NOMO-1 treated with dmso at 0.1 percent for 144 hours (cell line): Measurements from ENCODE around the gene CDCA3.
"Not testable (repeated sequence)": the region's sequence is repeated elsewhere in the genome, so short reads cannot be mapped to it uniquely, and the experiment has no call there.

Source experiments
- DNase-seq: peaks from one replicate; lab custom pipeline; 2025; ENCODE audit not compliant: unreplicated experiment; lab: John Stamatoyannopoulos, UW

Gene CDCA3

GRCh38 chr12:6851153-6851920, at the start of gene CDCA3:
CDCA3 (minus strand) TSS chr12:6851286; CDS start chr12:6850952, 334 bp downstream.
- DNase-seq, result peak; percentile 98

- no peak for DNase-seq
Observed at GRCh38 chr12:6899837-6900519, 48.9 kb upstream of the CDCA3 start.

GRCh38 chr12:6899427-6899826, 48.3 kb upstream of the CDCA3 start:
- DNase-seq, result no peak

GRCh38 chr12:6896846-6897435, 45.9 kb upstream of the CDCA3 start:
- no peak for DNase-seq

- DNase-seq, result no peak
Observed at GRCh38 chr12:6894321-6894720, 43.2 kb upstream of the CDCA3 start.

- DNase-seq, result not testable (repeated sequence)
Observed at GRCh38 chr12:6892683-6893082, 41.6 kb upstream of the CDCA3 start.

- no peak for DNase-seq
Observed at GRCh38 chr12:6891646-6892001, 40.5 kb upstream of the CDCA3 start.

- DNase-seq, result peak; percentile 98
Observed at GRCh38 chr12:6890789-6891645, 39.9 kb upstream of the CDCA3 start.

GRCh38 chr12:6889775-6890573, 38.9 kb upstream of the CDCA3 start:
- not testable (repeated sequence) for DNase-seq

GRCh38 chr12:6888794-6889193, 37.7 kb upstream of the CDCA3 start:
- not testable (repeated sequence) for DNase-seq

- DNase-seq, result no peak
Observed at GRCh38 chr12:6888360-6888759, 37.3 kb upstream of the CDCA3 start.

- peak; percentile 55 for DNase-seq
Observed at GRCh38 chr12:6887460-6887859, 36.4 kb upstream of the CDCA3 start.

GRCh38 chr12:6886206-6886999, 35.3 kb upstream of the CDCA3 start:
- DNase-seq, result not testable (repeated sequence)

- no peak for DNase-seq
Observed at GRCh38 chr12:6884539-6884938, 33.5 kb upstream of the CDCA3 start.

GRCh38 chr12:6883683-6884082, 32.6 kb upstream of the CDCA3 start:
- DNase-seq, result no peak

GRCh38 chr12:6883252-6883651, 32.2 kb upstream of the CDCA3 start:
- DNase-seq, result no peak

GRCh38 chr12:6879824-6880223, 28.7 kb upstream of the CDCA3 start:
- DNase-seq, result not testable (repeated sequence)

- not testable (repeated sequence) for DNase-seq
Observed at GRCh38 chr12:6874015-6874368, 22.9 kb upstream of the CDCA3 start.
